Activated CD8-positive, alpha-beta T cell treated with anti-CD3 and anti-CD28 coated beads for 36 hours (primary cell): Measurements from ENCODE around the gene PAQR8. TPM values are rescaled to one million over a fixed set of nuclear protein-coding genes. Genes with fewer than 3 reads are reported as not detected.
"Not testable (repeated sequence)": the region's sequence is repeated elsewhere in the genome, so short reads cannot be mapped to it uniquely, and the experiment has no call there.

Source experiments
- ATAC-seq: fragments of 200-7000 bp; cut with Tn5 transposase; one replicate; pipeline ENCODE4 v1.10.0; 2021; ENCODE audit warnings: mild to moderate bottlenecking, moderate library complexity
- CTCF ChIA-PET: fragments of 350-600 bp; sonication (Branson Sonifier 250); formaldehyde crosslinking; loops from one replicate; lab custom pipeline; 2021; ENCODE audit warnings: antibody characterized with exemption; lab: Charles Lee
- POLR2A ChIA-PET: fragments of 350-600 bp; sonication (Branson Sonifier 250); formaldehyde crosslinking; loops from one replicate; lab custom pipeline; 2021; ENCODE audit warnings: antibody characterized with exemption; lab: Charles Lee
- DNase-seq: peaks from one replicate; pipeline ENCODE4 v3.0.0-alpha.2; 2020
- H3K27ac Mint-ChIP-seq: one replicate; pipeline ENCODE4 v1.8.0; 2021; ENCODE audit warnings: mild to moderate bottlenecking, mixed read lengths
- H3K27me3 Mint-ChIP-seq: one replicate; pipeline ENCODE4 v1.8.0; 2021; ENCODE audit warnings: mixed read lengths
- H3K36me3 Mint-ChIP-seq: one replicate; pipeline ENCODE4 v1.8.0; 2021; ENCODE audit warnings: low read depth, mixed read lengths
- H3K4me1 Mint-ChIP-seq: one replicate; pipeline ENCODE4 v1.8.0; 2021; ENCODE audit warnings: low read depth, mixed read lengths
- H3K4me3 Mint-ChIP-seq: one replicate; pipeline ENCODE4 v1.8.0; 2021; ENCODE audit warnings: mild to moderate bottlenecking, moderate library complexity, mixed read lengths
- H3K9me3 Mint-ChIP-seq: one replicate; pipeline ENCODE4 v1.8.0; 2021; ENCODE audit warnings: mixed read lengths
- CTCF ChIP-seq: fragments of 200-600 bp; IDR thresholded peaks from one replicate; pipeline ENCODE4 v1.8.0; 2022; ENCODE audit warnings: antibody characterized with exemption, mild to moderate bottlenecking
- intact Hi-C: fragments of 100-400 bp; cut with micrococcal nuclease; formaldehyde crosslinking; loops from one replicate; pipeline ENCODE4 v1.10.0; 2022
- total RNA-seq, 2 experiments: library from RNA; stranded (reverse); gene quantifications; one replicate each; pipeline ENCODE4 v1.2.3, GENCODE V29; 2021

Gene PAQR8
- total RNA-seq, 2 experiments from 2014 or later = 12.9 to 13.7 TPM

- intact Hi-C loops = no loop called here
- no peak for DNase-seq
- no peak for ATAC-seq
- ChIA-PET CTCF (interaction anchor here (1.0 to 1.6 kb wide), 3 partner anchors 14 to 229 kb away, joined by 3 read pairs; no protein-coding TSS in a partner anchor), POLR2A (no interaction called here)
- H3K4me3 Mint-ChIP-seq = no peak overlapping the region
- no peaks in the 10 kb centered on the region for H3K36me3 Mint-ChIP-seq
- peaks cover 5% of the 10 kb centered on the region for H3K4me1 Mint-ChIP-seq
- H3K27ac Mint-ChIP-seq = no peak overlapping the region
- H3K9me3 Mint-ChIP-seq = no peaks in the 10 kb centered on the region
- TF ChIP-seq CTCF = no peak
- no peaks in the 10 kb centered on the region for H3K27me3 Mint-ChIP-seq
These were observed 62.0 kb downstream of the PAQR8 start for GRCh38 chr6:52423971-52424381.

DNA sequence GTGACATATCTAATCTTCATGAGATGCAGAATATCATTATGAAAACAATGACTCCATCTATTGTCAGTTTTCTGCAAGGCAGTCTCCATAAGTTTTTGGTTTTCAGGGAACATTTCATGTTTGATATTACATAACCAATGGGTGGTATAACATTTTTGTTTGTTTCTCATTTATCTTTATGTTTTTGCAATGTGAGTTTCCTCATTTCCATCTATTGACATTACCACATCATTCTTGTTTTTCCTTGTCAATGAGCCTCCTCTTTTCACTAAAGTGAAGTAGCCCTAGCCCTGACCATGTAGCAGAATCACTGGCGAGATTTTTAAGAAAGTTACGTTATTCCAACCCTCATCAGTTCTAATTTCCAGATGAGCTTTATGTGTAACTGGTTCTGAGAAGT lies 62.6 kb downstream of the PAQR8 start:
- ATAC-seq (no peak), DNase-seq (no peak)
- no peaks in the 10 kb centered on the region for H3K9me3 Mint-ChIP-seq
- H3K4me3 Mint-ChIP-seq = no peak overlapping the region
- TF ChIP-seq CTCF = no peak
- H3K27ac Mint-ChIP-seq = no peak overlapping the region
- CTCF ChIA-PET = interaction anchor here (1.0 to 1.6 kb wide), 3 partner anchors 13 to 139 kb away, joined by 3 read pairs; no protein-coding TSS in a partner anchor
- POLR2A ChIA-PET = no interaction called here
- no peaks in the 10 kb centered on the region for H3K4me1 Mint-ChIP-seq
- no peaks in the 10 kb centered on the region for H3K27me3 Mint-ChIP-seq
- intact Hi-C loops = no loop called here
- no peaks in the 10 kb centered on the region for H3K36me3 Mint-ChIP-seq

- Mint-ChIP-seq H3K4me1 (peaks cover 7% of the 10 kb centered on the region), H3K9me3 (no peaks in the 10 kb centered on the region), H3K4me3 (no peak overlapping the region), H3K27me3 (no peaks in the 10 kb centered on the region), H3K27ac (no peak overlapping the region), H3K36me3 (no peaks in the 10 kb centered on the region)
- DNase-seq (no peak), ATAC-seq (no peak)
- no peak for TF ChIP-seq CTCF
- ChIA-PET CTCF (interaction anchor here (1.0 kb wide), 1 partner anchor 163 kb away, joined by 3 read pairs; no protein-coding TSS in a partner anchor), POLR2A (no interaction called here)
- intact Hi-C loops = no loop called here
These were observed 64.7 kb downstream of the PAQR8 start for GRCh38 chr6:52426667-52427066.

DNA sequence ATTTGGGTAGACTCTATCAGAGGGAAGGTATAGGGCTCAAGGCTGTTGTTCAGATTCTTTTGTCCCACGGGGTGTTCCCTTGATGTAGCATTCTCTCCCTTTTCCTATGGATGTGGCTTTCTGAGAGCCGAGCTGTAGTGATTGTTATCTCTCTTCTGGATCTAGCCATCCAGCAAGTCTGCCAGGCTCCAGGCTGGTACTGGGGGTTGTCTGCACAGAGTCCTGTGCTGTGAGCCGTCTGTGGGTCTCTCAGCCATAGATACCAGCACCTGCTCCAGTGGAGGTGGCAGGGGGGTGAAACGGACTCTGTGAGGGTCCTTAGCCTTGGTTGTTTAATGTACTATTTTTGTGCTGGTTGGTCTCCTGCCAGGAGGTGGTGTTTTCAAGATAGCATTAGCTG lies 71.3 kb downstream of the PAQR8 start:
- H3K36me3 Mint-ChIP-seq, H3K4me3 Mint-ChIP-seq, H3K27ac Mint-ChIP-seq, DNase-seq, ATAC-seq, H3K9me3 Mint-ChIP-seq, H3K27me3 Mint-ChIP-seq, intact Hi-C loops, POLR2A ChIA-PET, H3K4me1 Mint-ChIP-seq: not testable (repeated sequence)
- CTCF ChIA-PET = interaction anchor here (0.7 to 1.0 kb wide), 2 partner anchors 17 to 30 kb away, joined by 3 read pairs; no protein-coding TSS in a partner anchor

- Mint-ChIP-seq H3K4me1 (peaks cover 7% of the 10 kb centered on the region), H3K4me3 (no peak overlapping the region), H3K27ac (no peak overlapping the region), H3K9me3 (no peaks in the 10 kb centered on the region), H3K36me3 (no peaks in the 10 kb centered on the region), H3K27me3 (no peaks in the 10 kb centered on the region)
- no peak for TF ChIP-seq CTCF
- no peak for DNase-seq
- no peak for ATAC-seq
- intact Hi-C loops = no loop called here
- ChIA-PET POLR2A (no interaction called here), CTCF (no interaction called here)
These were observed 73.4 kb downstream of the PAQR8 start for GRCh38 chr6:52435345-52435744.
